Measurements from ENCODE around the gene EPN3. TPM values are rescaled to one million over a fixed set of nuclear protein-coding genes. Genes with fewer than 3 reads are reported as not detected.

The EPN3 gene
- total RNA-seq, 1 experiment from 2014 or later, result 17.8 TPM

DNA sequence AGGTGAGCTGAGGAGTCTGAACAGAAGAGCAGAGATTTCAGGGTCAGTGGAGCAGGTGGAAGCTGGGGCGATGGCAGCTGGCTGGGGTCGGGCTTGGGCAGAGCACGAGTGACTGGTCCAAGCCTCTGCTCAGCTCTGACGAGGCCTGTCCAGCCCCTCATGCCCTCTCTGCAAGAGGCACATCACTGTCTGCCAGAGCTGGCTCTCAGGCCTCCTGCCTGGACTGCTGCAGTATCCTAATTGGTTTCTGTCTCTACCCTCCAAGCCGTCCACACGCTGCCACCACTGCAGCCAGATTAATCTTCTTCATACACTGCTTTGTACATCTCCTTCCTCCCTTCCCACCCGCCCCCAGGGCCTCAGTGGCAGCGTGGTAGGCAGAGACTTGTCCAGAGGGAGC, 53.4 kb downstream of the EPN3 start:
- Histone ChIP-seq H3K9me3 (ENCODE audit: control insufficient read depth in 1 of 2, insufficient read depth in 1 of 2, low read depth in 1 of 2, low read length in 2 of 2) (no peaks in the 10 kb centered on the region), H3K4me2 (ENCODE audit: low read length) (no peak overlapping the region), H3K79me2 (ENCODE audit: insufficient read depth, low read length) (no peaks in the 10 kb centered on the region), H2AFZ (ENCODE audit: low read depth, low read length, poor library complexity, severe bottlenecking) (no peak overlapping the region), H4K20me1 (ENCODE audit: insufficient read depth) (no peaks in the 10 kb centered on the region), H3K27ac (ENCODE audit: low read depth, low read length) (no peak overlapping the region), H3K9ac (ENCODE audit: low read length) (no peak overlapping the region), H3K36me3 (ENCODE audit: control insufficient read depth in 1 of 2, insufficient read depth in 2 of 2, low read length in 2 of 2) (no peaks in the 10 kb centered on the region), H3K4me3 (replicated peaks in 1 of 2; ENCODE audit: low read depth in 1 of 2, low read length in 2 of 2) (no peak overlapping the region), H3K9me2 (ENCODE audit: insufficient read depth) (no peaks in the 10 kb centered on the region), H3K27me3 (ENCODE audit: insufficient read depth, low read length) (no peaks in the 10 kb centered on the region), H3K4me1 (ENCODE audit: control insufficient read depth in 1 of 2, insufficient read depth in 2 of 2, low read length in 2 of 2) (no peaks in the 10 kb centered on the region)
- intact Hi-C loops (cut with micrococcal nuclease), result no loop called here
- no peak for TF ChIP-seq POLR2A (IDR thresholded peaks at IDR 0.05; ENCODE audit: borderline replicate concordance, extremely low read depth, insufficient read depth, insufficient read length)
- TF ChIP-seq, protein P1, sequence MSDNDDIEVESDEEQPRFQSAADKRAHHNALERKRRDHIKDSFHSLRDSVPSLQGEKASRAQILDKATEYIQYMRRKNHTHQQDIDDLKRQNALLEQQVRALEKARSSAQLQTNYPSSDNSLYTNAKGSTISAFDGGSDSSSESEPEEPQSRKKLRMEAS (IDR thresholded peaks at IDR 0.05), result no peak
- TF ChIP-seq, protein P2, sequence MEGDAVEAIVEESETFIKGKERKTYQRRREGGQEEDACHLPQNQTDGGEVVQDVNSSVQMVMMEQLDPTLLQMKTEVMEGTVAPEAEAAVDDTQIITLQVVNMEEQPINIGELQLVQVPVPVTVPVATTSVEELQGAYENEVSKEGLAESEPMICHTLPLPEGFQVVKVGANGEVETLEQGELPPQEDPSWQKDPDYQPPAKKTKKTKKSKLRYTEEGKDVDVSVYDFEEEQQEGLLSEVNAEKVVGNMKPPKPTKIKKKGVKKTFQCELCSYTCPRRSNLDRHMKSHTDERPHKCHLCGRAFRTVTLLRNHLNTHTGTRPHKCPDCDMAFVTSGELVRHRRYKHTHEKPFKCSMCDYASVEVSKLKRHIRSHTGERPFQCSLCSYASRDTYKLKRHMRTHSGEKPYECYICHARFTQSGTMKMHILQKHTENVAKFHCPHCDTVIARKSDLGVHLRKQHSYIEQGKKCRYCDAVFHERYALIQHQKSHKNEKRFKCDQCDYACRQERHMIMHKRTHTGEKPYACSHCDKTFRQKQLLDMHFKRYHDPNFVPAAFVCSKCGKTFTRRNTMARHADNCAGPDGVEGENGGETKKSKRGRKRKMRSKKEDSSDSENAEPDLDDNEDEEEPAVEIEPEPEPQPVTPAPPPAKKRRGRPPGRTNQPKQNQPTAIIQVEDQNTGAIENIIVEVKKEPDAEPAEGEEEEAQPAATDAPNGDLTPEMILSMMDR (IDR thresholded peaks at IDR 0.05 in 2 of 3, conservative IDR thresholded peaks at IDR 0.05 in 1 of 3; ENCODE audit: borderline replicate concordance in 1 of 3, insufficient read depth in 1 of 3, low read depth in 2 of 3, low read length in 2 of 3), result no peak
- TF ChIP-seq SP1 (IDR thresholded peaks at IDR 0.05; ENCODE audit: low read depth), result no peak
- TF ChIP-seq, protein P3, sequence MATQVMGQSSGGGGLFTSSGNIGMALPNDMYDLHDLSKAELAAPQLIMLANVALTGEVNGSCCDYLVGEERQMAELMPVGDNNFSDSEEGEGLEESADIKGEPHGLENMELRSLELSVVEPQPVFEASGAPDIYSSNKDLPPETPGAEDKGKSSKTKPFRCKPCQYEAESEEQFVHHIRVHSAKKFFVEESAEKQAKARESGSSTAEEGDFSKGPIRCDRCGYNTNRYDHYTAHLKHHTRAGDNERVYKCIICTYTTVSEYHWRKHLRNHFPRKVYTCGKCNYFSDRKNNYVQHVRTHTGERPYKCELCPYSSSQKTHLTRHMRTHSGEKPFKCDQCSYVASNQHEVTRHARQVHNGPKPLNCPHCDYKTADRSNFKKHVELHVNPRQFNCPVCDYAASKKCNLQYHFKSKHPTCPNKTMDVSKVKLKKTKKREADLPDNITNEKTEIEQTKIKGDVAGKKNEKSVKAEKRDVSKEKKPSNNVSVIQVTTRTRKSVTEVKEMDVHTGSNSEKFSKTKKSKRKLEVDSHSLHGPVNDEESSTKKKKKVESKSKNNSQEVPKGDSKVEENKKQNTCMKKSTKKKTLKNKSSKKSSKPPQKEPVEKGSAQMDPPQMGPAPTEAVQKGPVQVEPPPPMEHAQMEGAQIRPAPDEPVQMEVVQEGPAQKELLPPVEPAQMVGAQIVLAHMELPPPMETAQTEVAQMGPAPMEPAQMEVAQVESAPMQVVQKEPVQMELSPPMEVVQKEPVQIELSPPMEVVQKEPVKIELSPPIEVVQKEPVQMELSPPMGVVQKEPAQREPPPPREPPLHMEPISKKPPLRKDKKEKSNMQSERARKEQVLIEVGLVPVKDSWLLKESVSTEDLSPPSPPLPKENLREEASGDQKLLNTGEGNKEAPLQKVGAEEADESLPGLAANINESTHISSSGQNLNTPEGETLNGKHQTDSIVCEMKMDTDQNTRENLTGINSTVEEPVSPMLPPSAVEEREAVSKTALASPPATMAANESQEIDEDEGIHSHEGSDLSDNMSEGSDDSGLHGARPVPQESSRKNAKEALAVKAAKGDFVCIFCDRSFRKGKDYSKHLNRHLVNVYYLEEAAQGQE (IDR thresholded peaks at IDR 0.05; ENCODE audit: low read depth), result no peak
- no peak for TF ChIP-seq TCF7L2 (IDR thresholded peaks at IDR 0.05; ENCODE audit: borderline replicate concordance, extremely low read depth, insufficient read depth, insufficient read length)
- no peak for TF ChIP-seq ZFX (IDR thresholded peaks at IDR 0.05)
- no peak for TF ChIP-seq EZH2 (IDR thresholded peaks at IDR 0.05)
- no peak for TF ChIP-seq ZNF274 (IDR thresholded peaks at IDR 0.05; ENCODE audit: low read depth, low read length)
- no peak for TF ChIP-seq CBX3 (IDR thresholded peaks at IDR 0.05; ENCODE audit: low read depth)
- no peak for TF ChIP-seq CEBPB (IDR thresholded peaks at IDR 0.05; ENCODE audit: low read depth)
- no peak for TF ChIP-seq EGR1 (IDR thresholded peaks at IDR 0.05; ENCODE audit: low read depth)
- TF ChIP-seq, protein P4, sequence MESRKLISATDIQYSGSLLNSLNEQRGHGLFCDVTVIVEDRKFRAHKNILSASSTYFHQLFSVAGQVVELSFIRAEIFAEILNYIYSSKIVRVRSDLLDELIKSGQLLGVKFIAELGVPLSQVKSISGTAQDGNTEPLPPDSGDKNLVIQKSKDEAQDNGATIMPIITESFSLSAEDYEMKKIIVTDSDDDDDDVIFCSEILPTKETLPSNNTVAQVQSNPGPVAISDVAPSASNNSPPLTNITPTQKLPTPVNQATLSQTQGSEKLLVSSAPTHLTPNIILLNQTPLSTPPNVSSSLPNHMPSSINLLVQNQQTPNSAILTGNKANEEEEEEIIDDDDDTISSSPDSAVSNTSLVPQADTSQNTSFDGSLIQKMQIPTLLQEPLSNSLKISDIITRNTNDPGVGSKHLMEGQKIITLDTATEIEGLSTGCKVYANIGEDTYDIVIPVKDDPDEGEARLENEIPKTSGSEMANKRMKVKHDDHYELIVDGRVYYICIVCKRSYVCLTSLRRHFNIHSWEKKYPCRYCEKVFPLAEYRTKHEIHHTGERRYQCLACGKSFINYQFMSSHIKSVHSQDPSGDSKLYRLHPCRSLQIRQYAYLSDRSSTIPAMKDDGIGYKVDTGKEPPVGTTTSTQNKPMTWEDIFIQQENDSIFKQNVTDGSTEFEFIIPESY (IDR thresholded peaks at IDR 0.05; ENCODE audit: extremely low read depth, insufficient replicate concordance, low read length), result no peak
- no peak for TF ChIP-seq FOSL1 (IDR thresholded peaks at IDR 0.05; ENCODE audit: low read depth)
- no peak for TF ChIP-seq YY1 (IDR thresholded peaks at IDR 0.05; ENCODE audit: extremely low read depth, insufficient replicate concordance, low read depth, low read length)
- TF ChIP-seq ELF1 (IDR thresholded peaks at IDR 0.05; ENCODE audit: borderline replicate concordance, low read depth), result no peak
- TF ChIP-seq EZH2phosphoT487 (IDR thresholded peaks at IDR 0.05; ENCODE audit: borderline replicate concordance), result no peak
- ChIA-PET RAD21 (ENCODE audit: low non-redundant PET in 1 of 2, low total read pairs in 2 of 2, uncharacterized antibody in 2 of 2, unreplicated experiment in 2 of 2) (no interaction called here), CTCF (no interaction called here), POLR2A (no interaction called here)
- DNase-seq (ENCODE audit: low read depth, low spot score) (no peak), ATAC-seq (no peak)
- BruUV-seq (replicated peaks), result no TSS peak
